ENCODE data around the gene PTPRF. TPM values are rescaled to one million over a fixed set of nuclear protein-coding genes. Genes with fewer than 3 reads are reported as not detected.
"Not testable (repeated sequence)": the region's sequence is repeated elsewhere in the genome, so short reads cannot be mapped to it uniquely, and the experiment has no call there.

The PTPRF gene
- 10 to 100 TPM in 1 of 2 donors, 1 to 10 TPM in 1; 6.3 to 30.7 TPM for total RNA-seq

DNA sequence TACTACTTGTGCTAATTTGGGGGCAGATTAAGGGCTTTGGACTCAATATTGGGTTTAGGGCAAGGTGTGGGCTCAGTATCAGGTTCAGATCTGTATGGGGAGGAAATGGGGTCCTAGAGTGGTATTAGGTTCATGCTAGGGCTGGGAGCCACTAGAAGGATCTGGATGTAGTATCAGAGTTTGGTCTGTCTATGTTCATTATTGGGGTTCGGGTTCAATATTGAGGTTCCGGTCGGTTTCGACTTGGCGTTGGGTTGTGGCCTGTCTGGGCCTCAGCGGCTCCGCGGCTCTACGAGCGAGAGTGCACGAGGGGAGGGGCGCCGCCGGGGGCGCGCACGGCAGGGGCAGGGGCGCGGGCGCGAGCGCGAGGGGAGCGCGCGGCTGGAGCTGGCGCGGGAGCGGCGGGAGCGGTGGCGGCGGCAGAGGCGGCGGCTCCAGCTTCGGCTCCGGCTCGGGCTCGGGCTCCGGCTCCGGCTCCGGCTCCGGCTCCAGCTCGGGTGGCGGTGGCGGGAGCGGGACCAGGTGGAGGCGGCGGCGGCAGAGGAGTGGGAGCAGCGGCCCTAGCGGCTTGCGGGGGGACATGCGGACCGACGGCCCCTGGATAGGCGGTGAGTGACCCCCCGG, at the start of gene PTPRF:
TSS of gene PTPRF (plus strand) at position 401 of the 624 bp plus-strand sequence. CDS start 14,193 bp downstream, outside the sequence.
- Mint-ChIP-seq H3K9me3 (no peaks in the 10 kb centered on the region), H3K36me3 (ENCODE audit: low read depth) (peaks cover 18% of the 10 kb centered on the region), H3K27ac (peak within 1 kb of the TSS; percentile 62), H3K4me3 (peak within 1 kb of the TSS; percentile 82), H3K4me1 (peaks cover 13% of the 10 kb centered on the region), H3K27me3 (peaks cover 33% of the 10 kb centered on the region)
- ATAC-seq (replicated peaks): peak; percentile 34

DNA sequence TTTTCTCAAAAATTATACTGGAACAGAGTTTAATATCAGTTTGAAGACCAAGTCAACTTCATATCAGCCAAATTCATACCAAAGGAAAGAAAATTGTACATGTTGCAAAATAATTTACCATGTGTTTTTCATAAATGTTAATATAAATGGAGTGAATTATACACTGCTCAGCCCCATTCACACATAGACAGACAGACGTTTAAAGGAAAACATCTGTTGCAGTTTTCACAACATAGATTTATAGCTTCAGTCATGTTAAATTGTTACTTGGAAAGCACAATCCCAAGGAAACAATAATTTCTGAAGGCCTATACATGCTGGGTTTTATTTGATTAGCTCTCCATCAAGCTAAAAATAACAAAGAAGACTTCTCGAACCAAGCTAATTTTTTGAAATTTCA, 49.2 kb upstream of the PTPRF start:
- Mint-ChIP-seq H3K36me3 (ENCODE audit: low read depth) (no peaks in the 10 kb centered on the region), H3K4me3 (no peak overlapping the region), H3K9me3 (peaks cover 3% of the 10 kb centered on the region), H3K27me3 (peaks cover 6% of the 10 kb centered on the region), H3K4me1 (no peaks in the 10 kb centered on the region), H3K27ac (no peak overlapping the region)
- ATAC-seq (replicated peaks): no peak

DNA sequence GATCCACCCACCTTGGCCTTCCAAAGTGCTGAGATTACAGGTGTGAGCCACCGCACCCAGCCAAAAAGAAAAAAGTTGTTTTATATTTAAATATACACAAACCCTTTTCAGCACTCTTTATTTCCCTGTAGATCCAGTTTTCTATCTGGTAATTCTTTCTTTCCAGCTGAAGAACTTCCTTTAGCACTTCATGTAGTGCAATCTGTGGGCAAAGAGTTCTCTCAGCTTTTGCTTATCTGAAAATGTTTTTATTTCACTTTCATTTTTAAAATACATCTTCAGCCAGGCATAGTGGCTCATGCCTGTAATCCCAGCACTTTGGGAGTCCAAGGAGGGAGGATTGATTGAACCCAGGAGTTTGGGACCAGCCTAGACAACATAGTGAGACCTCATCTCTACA, 48.5 kb upstream of the PTPRF start:
- H3K36me3 Mint-ChIP-seq (ENCODE audit: low read depth): no peaks in the 10 kb centered on the region
- H3K27ac Mint-ChIP-seq: no peak overlapping the region
- H3K4me3 Mint-ChIP-seq: no peak overlapping the region
- no peaks in the 10 kb centered on the region for H3K4me1 Mint-ChIP-seq
- H3K9me3 Mint-ChIP-seq: peaks cover 3% of the 10 kb centered on the region
- ATAC-seq (replicated peaks): no peak
- peaks cover 6% of the 10 kb centered on the region for H3K27me3 Mint-ChIP-seq

DNA sequence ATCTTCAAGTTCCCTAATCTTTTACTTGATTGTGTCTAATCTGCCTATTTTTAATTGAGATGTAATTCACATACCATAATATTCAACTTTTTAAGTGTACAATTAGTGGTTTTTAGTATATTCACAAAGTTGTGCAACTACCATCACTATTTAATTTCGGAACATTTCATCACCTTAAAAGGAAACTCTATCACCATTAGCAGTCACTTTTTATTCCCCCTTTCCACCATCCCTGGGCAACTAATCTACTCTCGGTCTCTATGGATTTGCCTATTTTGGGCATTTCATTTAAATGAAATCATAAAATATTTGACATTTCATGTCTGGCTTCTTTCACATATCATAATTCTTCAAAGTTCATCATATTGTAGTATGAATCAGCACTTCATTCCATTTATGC, 46.3 kb upstream of the PTPRF start:
- H3K9me3 Mint-ChIP-seq: peaks cover 16% of the 10 kb centered on the region
- peaks cover 2% of the 10 kb centered on the region for H3K27me3 Mint-ChIP-seq
- no peak overlapping the region for H3K4me3 Mint-ChIP-seq
- no peaks in the 10 kb centered on the region for H3K4me1 Mint-ChIP-seq
- no peaks in the 10 kb centered on the region for H3K36me3 Mint-ChIP-seq (ENCODE audit: low read depth)
- H3K27ac Mint-ChIP-seq: no peak overlapping the region
- ATAC-seq (replicated peaks): no peak

DNA sequence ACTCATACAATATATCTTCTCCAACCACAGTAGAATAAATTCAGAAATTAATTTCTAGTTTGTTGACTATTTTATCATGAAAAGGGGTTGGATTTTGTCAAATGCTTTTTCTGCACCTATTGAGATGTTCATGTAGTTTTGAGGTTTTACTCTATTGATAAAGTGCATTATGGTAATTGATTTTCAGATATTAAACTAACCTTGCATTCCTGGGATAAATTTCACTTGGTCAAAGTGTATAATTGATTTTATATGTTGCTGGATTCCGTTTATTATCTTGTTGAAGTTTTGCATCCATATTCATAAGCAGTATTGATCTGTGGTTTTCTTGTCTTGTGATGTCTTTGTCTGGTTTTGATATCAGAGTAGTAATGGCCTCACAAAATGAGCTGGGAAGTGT, 42.5 kb upstream of the PTPRF start:
- Mint-ChIP-seq H3K36me3 (ENCODE audit: low read depth) (no peaks in the 10 kb centered on the region), H3K27me3 (peaks cover 3% of the 10 kb centered on the region), H3K9me3 (peaks cover 23% of the 10 kb centered on the region), H3K4me3 (no peak overlapping the region), H3K4me1 (no peaks in the 10 kb centered on the region), H3K27ac (no peak overlapping the region)
- no peak for ATAC-seq (replicated peaks)

DNA sequence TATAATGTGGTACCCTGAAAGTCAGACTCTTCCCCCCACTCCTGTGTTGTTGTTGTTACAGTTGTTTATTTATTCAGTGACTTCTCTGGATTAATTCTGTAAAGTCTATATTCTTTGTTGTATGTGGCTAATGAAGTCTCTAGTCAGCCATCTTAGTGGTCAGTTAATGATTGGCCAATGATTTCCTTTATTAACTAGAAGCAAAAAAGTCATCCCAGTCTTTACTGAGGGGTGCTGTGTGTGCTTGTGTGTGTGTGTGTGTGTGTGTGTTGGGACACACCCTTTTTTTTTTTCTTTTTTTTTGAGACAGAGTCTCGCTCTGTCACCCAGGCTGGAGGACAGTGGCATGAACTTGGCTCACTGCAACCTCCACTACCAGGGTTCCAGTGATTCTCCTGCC, 39.6 kb upstream of the PTPRF start:
- no peak for ATAC-seq (replicated peaks)
- Mint-ChIP-seq H3K4me1 (no peaks in the 10 kb centered on the region), H3K4me3 (no peak overlapping the region), H3K36me3 (ENCODE audit: low read depth) (no peaks in the 10 kb centered on the region), H3K27me3 (peaks cover 6% of the 10 kb centered on the region), H3K27ac (no peak overlapping the region), H3K9me3 (peaks cover 23% of the 10 kb centered on the region)

DNA sequence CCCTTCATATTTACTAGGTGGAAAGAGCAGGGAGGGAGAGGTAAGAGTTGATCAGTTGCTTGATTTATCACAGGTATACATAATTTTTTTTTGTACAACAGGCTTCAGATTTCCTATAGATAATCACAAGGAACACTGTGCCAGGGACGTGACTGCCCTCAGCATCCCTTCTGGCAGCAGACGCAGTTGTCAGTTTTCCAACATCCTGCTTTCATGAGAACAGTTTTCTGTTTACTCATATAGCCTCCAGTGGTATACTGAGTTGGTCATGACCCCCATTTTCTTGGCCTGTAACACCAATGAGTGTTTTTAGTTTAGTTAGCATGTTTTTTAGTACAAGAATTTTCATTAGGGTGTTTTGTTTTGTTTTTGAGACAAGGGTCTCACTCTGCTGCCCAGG, 37.9 kb upstream of the PTPRF start:
- no peaks in the 10 kb centered on the region for H3K36me3 Mint-ChIP-seq (ENCODE audit: low read depth)
- H3K4me1 Mint-ChIP-seq: no peaks in the 10 kb centered on the region
- H3K27ac Mint-ChIP-seq: no peak overlapping the region
- H3K9me3 Mint-ChIP-seq: peaks cover 18% of the 10 kb centered on the region
- H3K4me3 Mint-ChIP-seq: no peak overlapping the region
- no peak for ATAC-seq (replicated peaks)
- peaks cover 6% of the 10 kb centered on the region for H3K27me3 Mint-ChIP-seq

DNA sequence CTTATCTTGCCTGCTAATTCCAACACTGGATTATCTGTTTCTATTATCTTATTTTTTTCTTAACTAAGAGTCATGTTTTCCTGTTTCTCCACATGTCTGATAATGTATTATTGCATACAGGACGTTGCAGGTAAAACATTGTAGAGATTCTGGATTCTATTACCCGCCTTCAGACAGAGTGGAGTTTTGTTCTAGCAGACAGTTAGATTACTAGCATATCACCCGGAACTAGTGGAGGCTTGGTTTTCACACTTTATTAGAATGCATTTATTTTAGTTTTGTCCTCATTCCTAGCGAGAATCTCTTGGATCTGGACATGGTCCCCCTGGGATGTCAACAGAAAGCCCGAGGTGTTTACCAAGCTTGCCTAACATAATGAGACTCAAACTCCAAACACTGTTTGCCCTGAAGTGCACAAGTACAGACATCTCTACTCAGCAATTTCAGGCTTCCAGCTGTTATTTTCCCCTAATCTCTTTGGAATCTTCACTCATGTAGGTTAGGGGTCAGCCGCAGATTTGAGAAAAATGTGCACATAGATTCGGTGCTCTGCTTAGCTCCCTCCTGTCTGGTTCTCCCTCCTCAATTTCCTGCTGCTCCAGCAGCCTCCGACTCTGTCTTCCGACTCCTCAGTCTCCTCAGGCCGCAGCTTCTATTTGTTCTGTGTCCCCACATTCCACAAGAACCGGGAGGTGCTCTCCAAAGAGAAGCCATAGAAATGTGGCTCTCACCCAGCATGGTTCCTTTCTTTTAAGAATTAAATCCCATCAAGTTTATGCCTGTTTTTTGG, 36.8 kb upstream of the PTPRF start:
- Mint-ChIP-seq H3K4me1 (no peaks in the 10 kb centered on the region), H3K27me3 (peaks cover 6% of the 10 kb centered on the region), H3K9me3 (peaks cover 12% of the 10 kb centered on the region), H3K27ac (no peak overlapping the region), H3K4me3 (no peak overlapping the region), H3K36me3 (ENCODE audit: low read depth) (no peaks in the 10 kb centered on the region)
- ATAC-seq (replicated peaks): no peak

DNA sequence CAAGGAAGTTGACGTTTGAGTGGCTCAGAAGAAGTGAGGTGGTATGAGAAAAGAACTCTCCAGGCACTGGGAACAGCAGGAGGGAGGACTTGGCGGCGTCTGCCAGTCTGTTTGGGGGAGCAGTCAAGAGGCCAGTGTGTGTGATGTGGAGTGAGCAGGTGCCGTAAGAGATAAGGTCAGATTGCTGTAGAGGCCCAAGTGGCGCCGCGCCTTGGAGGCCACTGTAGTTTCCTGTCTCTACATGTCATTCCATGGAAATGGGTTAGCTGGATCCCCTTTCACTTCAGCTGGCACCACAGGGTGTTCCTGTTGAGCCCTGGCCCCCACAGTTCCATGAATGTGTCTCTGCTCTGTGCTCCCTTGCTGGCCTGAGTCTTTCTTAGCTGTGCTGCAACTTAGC, 35.5 kb upstream of the PTPRF start:
- peaks cover 11% of the 10 kb centered on the region for H3K27me3 Mint-ChIP-seq
- H3K9me3 Mint-ChIP-seq: peaks cover 3% of the 10 kb centered on the region
- no peak overlapping the region for H3K4me3 Mint-ChIP-seq
- no peak overlapping the region for H3K27ac Mint-ChIP-seq
- no peaks in the 10 kb centered on the region for H3K4me1 Mint-ChIP-seq
- ATAC-seq (replicated peaks): no peak
- no peaks in the 10 kb centered on the region for H3K36me3 Mint-ChIP-seq (ENCODE audit: low read depth)

DNA sequence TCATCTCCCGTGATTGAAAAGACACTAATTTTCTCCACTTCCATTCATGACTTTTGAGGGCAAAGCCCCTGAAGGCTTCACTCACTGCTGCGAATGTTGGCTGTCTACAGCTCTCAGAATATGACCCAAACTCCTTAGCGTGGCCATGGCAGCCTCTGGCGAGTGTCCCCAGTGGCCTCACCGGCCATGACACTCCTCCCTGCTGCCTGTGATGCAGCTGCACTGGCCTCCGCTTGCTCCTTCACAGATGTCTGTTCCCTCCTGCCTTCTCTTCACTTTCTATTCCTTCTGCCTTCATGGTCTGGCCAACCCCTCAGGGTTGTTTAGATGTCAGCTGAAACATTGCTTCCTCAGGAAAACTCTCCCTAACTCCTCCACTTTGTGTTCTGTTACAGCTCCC, 30.8 kb upstream of the PTPRF start:
- Mint-ChIP-seq H3K4me3 (no peak overlapping the region), H3K27ac (no peak overlapping the region), H3K4me1 (no peaks in the 10 kb centered on the region), H3K36me3 (ENCODE audit: low read depth) (no peaks in the 10 kb centered on the region), H3K9me3 (no peaks in the 10 kb centered on the region), H3K27me3 (peaks cover 9% of the 10 kb centered on the region)
- ATAC-seq (replicated peaks): no peak

DNA sequence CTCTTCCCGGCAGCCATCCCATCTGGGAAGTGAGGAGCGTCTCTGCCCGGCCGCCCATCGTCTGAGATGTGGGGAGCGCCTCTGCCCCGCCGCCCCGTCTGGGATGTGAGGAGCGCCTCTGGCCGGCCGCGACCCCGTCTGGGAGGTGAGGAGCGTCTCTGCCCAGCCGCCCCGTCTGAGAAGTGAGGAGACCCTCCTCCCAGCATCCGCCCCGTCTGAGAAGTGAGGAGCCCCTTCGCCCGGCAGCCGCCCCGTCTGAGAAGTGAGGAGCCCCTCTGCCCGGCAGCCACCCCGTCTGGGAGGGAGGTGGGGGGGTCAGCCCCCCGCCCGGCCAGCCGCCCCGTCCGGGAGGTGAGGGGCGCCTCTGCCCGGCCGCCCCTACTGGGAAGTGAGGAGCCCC, 28.9 kb upstream of the PTPRF start:
- H3K36me3 Mint-ChIP-seq (ENCODE audit: low read depth); H3K27ac Mint-ChIP-seq; H3K4me3 Mint-ChIP-seq; ATAC-seq (replicated peaks); H3K4me1 Mint-ChIP-seq; H3K9me3 Mint-ChIP-seq: not testable (repeated sequence)
- H3K27me3 Mint-ChIP-seq: peaks cover 15% of the 10 kb centered on the region

DNA sequence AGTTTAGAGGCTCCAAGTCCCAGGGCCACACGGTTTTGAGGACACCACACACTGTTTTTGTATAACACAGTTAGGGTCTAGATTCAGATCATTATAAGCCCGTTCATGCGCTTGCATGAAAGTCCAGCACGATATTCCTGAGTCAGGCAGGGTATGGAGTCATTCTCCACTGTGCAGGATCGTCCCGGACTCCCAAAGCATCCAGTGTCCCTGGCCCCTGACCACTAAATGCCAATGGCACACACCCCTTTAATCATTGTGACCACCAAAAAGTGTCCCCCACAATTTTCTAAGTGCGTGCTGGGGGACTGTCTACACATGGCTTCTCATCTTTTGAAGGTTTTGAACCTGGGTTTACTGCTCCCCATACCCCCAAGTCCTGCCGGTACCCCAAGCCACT, 27.1 kb upstream of the PTPRF start:
- peaks cover 24% of the 10 kb centered on the region for H3K27me3 Mint-ChIP-seq
- no peaks in the 10 kb centered on the region for H3K9me3 Mint-ChIP-seq
- no peak overlapping the region for H3K4me3 Mint-ChIP-seq
- H3K36me3 Mint-ChIP-seq (ENCODE audit: low read depth): no peaks in the 10 kb centered on the region
- no peak overlapping the region for H3K27ac Mint-ChIP-seq
- ATAC-seq (replicated peaks): no peak
- H3K4me1 Mint-ChIP-seq: no peaks in the 10 kb centered on the region

DNA sequence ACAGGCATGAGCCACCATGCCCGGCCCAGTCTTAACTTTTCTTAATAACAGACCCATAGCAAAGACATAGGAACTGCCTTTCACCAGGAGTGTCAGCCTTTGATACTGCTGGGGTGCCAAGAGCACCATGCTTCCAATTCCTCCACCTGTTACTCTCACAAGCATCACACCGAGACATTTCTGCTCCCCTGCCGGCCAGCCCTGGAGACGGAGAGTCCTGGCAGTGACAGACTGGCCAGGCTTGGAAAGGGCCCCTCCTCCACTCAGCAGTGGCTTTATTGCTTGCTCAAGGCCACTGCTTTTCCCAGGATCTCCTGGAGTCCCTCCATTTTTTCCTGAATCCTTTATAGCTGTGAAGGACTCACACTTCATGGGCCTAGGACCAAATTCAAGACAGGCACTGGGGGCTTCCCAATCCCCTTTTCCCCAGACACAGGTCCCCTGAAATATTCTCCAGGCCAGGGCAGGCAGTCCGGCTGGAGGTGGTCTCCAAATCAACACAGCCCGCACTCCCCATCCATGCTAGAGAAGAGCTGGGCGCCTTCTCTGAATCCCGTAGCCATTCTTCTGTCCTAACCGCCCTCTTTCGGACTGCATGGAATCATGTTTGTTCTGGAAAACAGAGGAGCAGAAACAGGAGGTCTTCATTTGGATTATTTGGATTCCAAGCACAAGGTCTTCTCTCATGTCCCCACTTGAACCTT, 25.5 kb upstream of the PTPRF start:
- Mint-ChIP-seq H3K27me3 (peaks cover 19% of the 10 kb centered on the region), H3K4me3 (no peak overlapping the region), H3K27ac (no peak overlapping the region), H3K9me3 (no peaks in the 10 kb centered on the region), H3K4me1 (peaks cover 11% of the 10 kb centered on the region), H3K36me3 (ENCODE audit: low read depth) (no peaks in the 10 kb centered on the region)
- ATAC-seq (replicated peaks): no peak

DNA sequence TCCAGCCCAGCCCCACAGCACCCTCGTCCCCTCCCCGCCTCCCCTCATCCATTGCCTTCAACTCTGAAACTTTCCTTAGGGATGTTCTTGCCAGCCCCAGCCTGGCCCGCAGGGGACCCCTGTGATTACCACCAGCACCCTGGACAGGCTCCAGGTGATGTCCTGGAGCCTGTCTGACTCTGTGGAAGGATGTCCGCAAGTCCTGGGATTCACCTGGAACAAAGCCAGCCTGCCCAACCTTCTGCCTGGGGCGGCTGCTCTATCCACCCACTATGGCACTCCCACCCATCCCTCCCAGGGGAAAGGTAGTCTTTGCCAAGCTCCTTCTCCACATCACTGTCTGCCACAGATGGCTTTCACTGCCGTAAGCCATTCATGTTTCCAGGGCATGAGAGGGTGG, 24.4 kb upstream of the PTPRF start:
- peaks cover 11% of the 10 kb centered on the region for H3K4me1 Mint-ChIP-seq
- peaks cover 15% of the 10 kb centered on the region for H3K27me3 Mint-ChIP-seq
- H3K36me3 Mint-ChIP-seq (ENCODE audit: low read depth): no peaks in the 10 kb centered on the region
- H3K9me3 Mint-ChIP-seq: peaks cover under 1% of the 10 kb centered on the region
- H3K27ac Mint-ChIP-seq: no peak overlapping the region
- H3K4me3 Mint-ChIP-seq: no peak overlapping the region
- ATAC-seq (replicated peaks): no peak
